Breast epithelium (tissue), 4 donors: ENCODE measurements around the gene COLGALT1. TPM values are rescaled to one million over a fixed set of nuclear protein-coding genes. Genes with fewer than 3 reads are reported as not detected.
A peak's percentile ranks its signal among the peaks of the same experiment; 100 is the strongest.

Source experiments
- DNase-seq, 2 donors: peaks; one replicate each; pipeline ENCODE4 v3.0.0-alpha.2; 2019; ENCODE audit warnings: low spot score in 2 of 2
- H3K27ac ChIP-seq, 2 donors: fragments of 200-600 bp; sonication (generic) in 1 of 2; one replicate each; pipeline ENCODE4 v1.5.1; 2016 to 2019; ENCODE audit warnings: mild to moderate bottlenecking in 1 of 2
- H3K27me3 ChIP-seq, 2 donors: fragments of 200-600 bp; sonication (generic) in 1 of 2; one replicate each; pipeline versions ENCODE4 v1.5.1 to v1.6.0; 2017 to 2019; ENCODE audit warnings: control low read depth in 1 of 2, mild to moderate bottlenecking in 1 of 2
- H3K36me3 ChIP-seq: fragments of 200-600 bp; one replicate; pipeline ENCODE4 v1.5.1; 2019
- H3K4me1 ChIP-seq, 2 donors: fragments of 200-600 bp; sonication (generic); one replicate each; pipeline ENCODE4 v1.5.1; 2016 to 2019; ENCODE audit warnings: control low read depth in 1 of 2
- H3K4me3 ChIP-seq, 3 donors: fragments of 200-600 bp; sonication (generic); 1 replicate in 2 of 3; 2 replicates in 1 of 3; pipeline ENCODE4 v1.5.1; 2016 to 2019; ENCODE audit warnings: mild to moderate bottlenecking in 3 of 3, moderate library complexity in 2 of 3
- H3K9me3 ChIP-seq, 2 donors: fragments of 200-600 bp; sonication (generic) in 1 of 2; one replicate each; pipeline ENCODE4 v1.5.1; 2016 to 2019; ENCODE audit warnings: control low read depth in 1 of 2
- POLR2A ChIP-seq: fragments of 450-650 bp; IDR thresholded peaks from one replicate; pipeline ENCODE4 v1.6.1; 2016; ENCODE audit warnings: antibody characterized with exemption, mild to moderate bottlenecking, moderate library complexity
- POLR2AphosphoS5 ChIP-seq, 3 donors: sonication (generic); formaldehyde crosslinking; IDR thresholded peaks; one replicate each; pipeline ENCODE4 v1.6.1; 2017; ENCODE audit warnings: antibody characterized with exemption in 3 of 3
- intact Hi-C: fragments of 100-400 bp; cut with DNase I; formaldehyde crosslinking; loops from one replicate; pipeline ENCODE4 v1.15.1; 2023; ENCODE audit warnings: low total_unique reads
- total RNA-seq, 3 donors: library from RNA; depleted of rRNA; stranded (reverse); fragments of >200 nt; gene quantifications; one replicate each; pipeline ENCODE4 v1.1.0, GENCODE V29; 2016
- TF ChIP-seq, protein P1 (sequence below), 3 donors: fragments of 450-650 bp; IDR thresholded peaks; one replicate each; pipeline ENCODE4 v1.5.1; 2016 to 2017; ENCODE audit warnings: antibody characterized with exemption in 3 of 3, mild to moderate bottlenecking in 3 of 3, moderate library complexity in 3 of 3

Gene COLGALT1
- total RNA-seq, 3 donors from 2014 or later: 45.1 to 99.9 (median 57.0) TPM

DNA sequence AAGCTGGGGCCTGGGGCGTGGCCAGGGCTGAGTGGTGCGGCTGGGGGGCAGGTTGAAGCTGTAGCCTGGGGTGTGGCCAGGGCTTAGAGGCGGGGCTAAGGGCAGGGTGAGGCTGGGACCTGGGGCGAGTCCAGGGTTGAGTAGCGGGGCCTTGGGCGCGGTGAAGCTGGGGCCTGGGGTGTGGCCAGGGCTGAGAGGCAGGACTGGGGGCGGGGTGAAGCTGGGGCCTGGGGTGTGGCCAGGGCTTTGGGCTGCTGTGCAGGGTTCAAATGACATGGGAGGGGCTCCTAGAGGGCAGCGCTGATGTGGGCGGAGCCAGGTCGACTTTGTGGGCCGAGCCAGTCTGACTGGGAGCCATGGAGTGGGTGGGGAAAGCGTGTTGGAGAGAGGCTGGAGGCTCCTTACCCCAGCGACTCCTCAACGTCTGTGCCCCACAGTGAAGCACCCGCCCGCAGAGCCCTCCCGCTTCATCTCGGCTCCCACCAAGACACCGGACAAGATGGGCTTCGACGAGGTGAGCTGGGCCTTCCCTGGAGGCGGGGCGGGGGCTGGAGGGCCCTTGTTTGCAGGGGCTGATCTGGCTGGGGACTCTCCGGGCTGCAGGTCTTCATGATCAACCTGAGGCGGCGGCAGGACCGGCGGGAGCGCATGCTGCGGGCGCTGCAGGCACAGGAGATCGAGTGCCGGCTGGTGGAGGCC lies 21.5 kb downstream of the COLGALT1 start:
- Histone ChIP-seq H3K36me3 (no peaks in the 10 kb centered on the region), H3K4me1 (no peaks in the 10 kb centered on the region), H3K27me3 (no peaks in the 10 kb centered on the region), H3K4me3 (peak overlapping the region in 1 of 3 donors; percentile 22), H3K9me3 (no peaks in the 10 kb centered on the region), H3K27ac (no peak overlapping the region)
- DNase-seq: peak in 1 of 2 donors; percentile 62
- intact Hi-C loops: loop anchor here (10.0 kb wide), 1 partner anchor 112 kb away; the partner anchor contains the start of gene NXNL1
- TF ChIP-seq POLR2A: no peak
- TF ChIP-seq POLR2AphosphoS5 (IDR thresholded peaks at IDR 0.05): no peak
- TF ChIP-seq, protein P1, sequence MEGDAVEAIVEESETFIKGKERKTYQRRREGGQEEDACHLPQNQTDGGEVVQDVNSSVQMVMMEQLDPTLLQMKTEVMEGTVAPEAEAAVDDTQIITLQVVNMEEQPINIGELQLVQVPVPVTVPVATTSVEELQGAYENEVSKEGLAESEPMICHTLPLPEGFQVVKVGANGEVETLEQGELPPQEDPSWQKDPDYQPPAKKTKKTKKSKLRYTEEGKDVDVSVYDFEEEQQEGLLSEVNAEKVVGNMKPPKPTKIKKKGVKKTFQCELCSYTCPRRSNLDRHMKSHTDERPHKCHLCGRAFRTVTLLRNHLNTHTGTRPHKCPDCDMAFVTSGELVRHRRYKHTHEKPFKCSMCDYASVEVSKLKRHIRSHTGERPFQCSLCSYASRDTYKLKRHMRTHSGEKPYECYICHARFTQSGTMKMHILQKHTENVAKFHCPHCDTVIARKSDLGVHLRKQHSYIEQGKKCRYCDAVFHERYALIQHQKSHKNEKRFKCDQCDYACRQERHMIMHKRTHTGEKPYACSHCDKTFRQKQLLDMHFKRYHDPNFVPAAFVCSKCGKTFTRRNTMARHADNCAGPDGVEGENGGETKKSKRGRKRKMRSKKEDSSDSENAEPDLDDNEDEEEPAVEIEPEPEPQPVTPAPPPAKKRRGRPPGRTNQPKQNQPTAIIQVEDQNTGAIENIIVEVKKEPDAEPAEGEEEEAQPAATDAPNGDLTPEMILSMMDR (IDR thresholded peaks at IDR 0.05): no peak

DNA sequence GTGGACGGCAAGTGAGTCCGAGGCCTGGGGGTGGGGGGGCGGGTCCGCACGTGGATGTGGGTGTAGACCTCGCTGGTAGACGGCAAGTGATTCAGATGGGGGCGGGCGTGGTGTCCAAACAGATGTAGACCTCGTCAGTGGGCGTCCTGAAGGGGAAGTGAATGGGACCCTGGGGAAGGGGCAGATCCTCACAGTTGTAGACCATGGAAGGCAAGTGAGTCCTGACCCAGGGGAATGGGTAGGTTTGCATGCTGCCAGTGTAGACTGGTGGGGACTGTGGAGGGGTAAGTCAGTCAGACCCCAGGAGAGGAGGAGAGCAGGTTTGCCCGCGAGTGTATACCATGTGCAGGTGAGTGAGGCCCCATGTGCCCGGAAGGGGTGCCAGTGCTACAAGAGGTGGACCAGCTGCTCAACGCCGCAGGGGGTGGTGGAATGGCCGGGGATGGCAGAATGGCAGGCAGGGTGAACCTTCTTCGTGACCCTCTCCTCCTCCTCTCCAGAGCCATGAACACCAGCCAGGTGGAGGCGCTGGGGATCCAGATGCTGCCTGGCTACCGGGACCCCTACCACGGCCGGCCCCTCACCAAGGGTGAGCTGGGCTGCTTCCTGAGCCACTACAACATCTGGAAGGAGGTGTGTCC lies 22.1 kb downstream of the COLGALT1 start:
- Histone ChIP-seq H3K9me3 (no peaks in the 10 kb centered on the region), H3K4me3 (peak overlapping the region in 1 of 3 donors; percentile 22), H3K4me1 (no peaks in the 10 kb centered on the region), H3K36me3 (no peaks in the 10 kb centered on the region), H3K27ac (no peak overlapping the region), H3K27me3 (no peaks in the 10 kb centered on the region)
- TF ChIP-seq POLR2AphosphoS5 (IDR thresholded peaks at IDR 0.05): no peak
- TF ChIP-seq, protein P1 (IDR thresholded peaks at IDR 0.05): no peak
- no peak for TF ChIP-seq POLR2A
- intact Hi-C loops: loop anchor here (10.0 kb wide), 1 partner anchor 113 kb away; the partner anchor contains the start of gene NXNL1
- no peak for DNase-seq

DNA sequence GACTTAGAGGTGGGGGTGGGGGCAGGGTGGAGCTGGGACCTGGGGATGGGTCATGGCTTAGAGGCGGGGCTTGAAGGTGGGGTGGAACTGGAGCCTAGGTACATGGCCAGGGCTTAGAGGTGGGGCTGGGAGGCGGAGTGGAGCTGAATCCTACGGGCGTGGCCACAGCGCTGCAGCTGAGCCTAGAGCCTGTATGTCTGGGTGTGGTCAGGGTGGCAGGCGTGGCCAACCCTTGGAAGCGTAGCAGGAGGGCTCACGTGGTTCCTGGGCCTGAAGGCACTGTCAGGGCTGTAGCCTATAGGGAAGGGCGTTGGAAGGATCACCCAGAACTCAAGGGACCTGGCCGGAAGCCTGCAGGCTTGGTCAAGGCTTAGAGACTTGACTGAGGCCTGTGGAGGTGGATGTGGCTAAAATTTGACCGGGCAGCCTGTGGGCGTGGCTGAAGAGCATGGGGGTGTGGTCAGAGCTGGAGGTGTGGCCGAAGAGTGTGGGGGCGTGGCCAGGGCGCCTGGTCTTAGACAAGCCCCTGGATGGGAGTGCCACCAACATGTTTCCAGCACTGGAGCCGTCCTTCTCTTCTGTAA lies 24.3 kb downstream of the COLGALT1 start:
- Histone ChIP-seq H3K4me3 (no peak overlapping the region), H3K27ac (no peak overlapping the region), H3K27me3 (no peaks in the 10 kb centered on the region), H3K4me1 (no peaks in the 10 kb centered on the region), H3K36me3 (no peaks in the 10 kb centered on the region), H3K9me3 (no peaks in the 10 kb centered on the region)
- no peak for DNase-seq
- TF ChIP-seq, protein P1 (IDR thresholded peaks at IDR 0.05): no peak
- no peak for TF ChIP-seq POLR2AphosphoS5 (IDR thresholded peaks at IDR 0.05)
- TF ChIP-seq POLR2A: no peak
- intact Hi-C loops: loop anchor here (10.0 kb wide), 1 partner anchor 115 kb away; the partner anchor contains the start of gene NXNL1

DNA sequence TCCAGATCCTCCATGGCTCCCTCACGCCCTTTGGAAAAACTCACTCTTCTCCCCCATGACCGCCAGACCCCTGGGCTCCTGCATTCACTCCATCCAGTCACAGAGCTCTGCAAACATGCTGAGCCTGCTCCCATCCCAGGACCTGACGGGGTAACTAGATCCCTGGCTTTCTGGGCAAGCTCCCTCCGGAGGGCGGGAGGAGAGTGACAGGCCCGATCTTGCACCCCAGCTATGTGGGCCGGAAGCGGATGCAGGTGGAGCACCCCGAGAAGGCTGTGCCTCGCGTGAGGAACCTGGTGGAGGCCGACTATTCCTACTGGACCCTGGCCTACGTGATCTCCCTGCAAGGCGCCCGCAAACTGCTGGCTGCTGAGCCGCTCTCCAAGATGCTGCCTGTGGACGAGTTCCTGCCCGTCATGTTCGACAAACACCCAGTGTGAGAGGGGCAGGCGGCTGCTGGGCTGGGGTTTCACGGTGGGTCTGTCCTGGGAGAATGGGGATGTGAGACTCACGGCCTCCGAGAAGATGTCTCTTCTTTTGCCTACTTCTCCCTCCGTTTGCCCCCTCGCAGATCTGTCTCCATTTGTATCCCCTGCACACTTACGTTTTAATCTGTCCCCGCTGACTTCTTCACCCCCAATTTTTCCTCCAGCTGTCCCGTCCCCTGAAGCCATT lies 25.2 kb downstream of the COLGALT1 start:
- H3K27me3 ChIP-seq: no peaks in the 10 kb centered on the region
- H3K27ac ChIP-seq: no peak overlapping the region
- no peak for DNase-seq
- no peak overlapping the region for H3K4me3 ChIP-seq
- H3K4me1 ChIP-seq: no peaks in the 10 kb centered on the region
- no peaks in the 10 kb centered on the region for H3K9me3 ChIP-seq
- H3K36me3 ChIP-seq: no peaks in the 10 kb centered on the region
- no peak for TF ChIP-seq POLR2A
- TF ChIP-seq, protein P1 (IDR thresholded peaks at IDR 0.05): no peak
- no peak for TF ChIP-seq POLR2AphosphoS5 (IDR thresholded peaks at IDR 0.05)
- intact Hi-C loops: no loop called here
